Astrocyte of the cerebellum (primary cell): ENCODE results near the gene LELP1.

Source experiments
- DNase-seq: peaks from one replicate; pipeline ENCODE4 v3.0.0-alpha.2; 2011; ENCODE audit warnings: low read depth
- H3K4me3 ChIP-seq: 2 replicates; pipeline ENCODE4 v1.5.1; 2011; ENCODE audit warnings: mild to moderate bottlenecking, low read depth, low read length, moderate library complexity
- in situ Hi-C: cut with HindIII; loops from 2 replicates; pipeline ENCODE4 v1.10.0; 2017; ENCODE audit warnings: low sequenced_read_pairs
- TF ChIP-seq, protein P1 (sequence below): IDR thresholded peaks from 2 replicates; pipeline ENCODE4 v1.5.1; 2012; ENCODE audit warnings: low read length, low read depth, moderate library complexity, mild to moderate bottlenecking; ENCODE audit errors: missing control alignments

LELP1 gene

GRCh38 chr1:153190373-153190772, 12.9 kb upstream of the LELP1 start:
- in situ Hi-C loops, result no loop called here
- no peak overlapping the region for H3K4me3 ChIP-seq
- DNase-seq, result no peak
- TF ChIP-seq, protein P1, sequence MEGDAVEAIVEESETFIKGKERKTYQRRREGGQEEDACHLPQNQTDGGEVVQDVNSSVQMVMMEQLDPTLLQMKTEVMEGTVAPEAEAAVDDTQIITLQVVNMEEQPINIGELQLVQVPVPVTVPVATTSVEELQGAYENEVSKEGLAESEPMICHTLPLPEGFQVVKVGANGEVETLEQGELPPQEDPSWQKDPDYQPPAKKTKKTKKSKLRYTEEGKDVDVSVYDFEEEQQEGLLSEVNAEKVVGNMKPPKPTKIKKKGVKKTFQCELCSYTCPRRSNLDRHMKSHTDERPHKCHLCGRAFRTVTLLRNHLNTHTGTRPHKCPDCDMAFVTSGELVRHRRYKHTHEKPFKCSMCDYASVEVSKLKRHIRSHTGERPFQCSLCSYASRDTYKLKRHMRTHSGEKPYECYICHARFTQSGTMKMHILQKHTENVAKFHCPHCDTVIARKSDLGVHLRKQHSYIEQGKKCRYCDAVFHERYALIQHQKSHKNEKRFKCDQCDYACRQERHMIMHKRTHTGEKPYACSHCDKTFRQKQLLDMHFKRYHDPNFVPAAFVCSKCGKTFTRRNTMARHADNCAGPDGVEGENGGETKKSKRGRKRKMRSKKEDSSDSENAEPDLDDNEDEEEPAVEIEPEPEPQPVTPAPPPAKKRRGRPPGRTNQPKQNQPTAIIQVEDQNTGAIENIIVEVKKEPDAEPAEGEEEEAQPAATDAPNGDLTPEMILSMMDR, result peak; percentile 10

DNA sequence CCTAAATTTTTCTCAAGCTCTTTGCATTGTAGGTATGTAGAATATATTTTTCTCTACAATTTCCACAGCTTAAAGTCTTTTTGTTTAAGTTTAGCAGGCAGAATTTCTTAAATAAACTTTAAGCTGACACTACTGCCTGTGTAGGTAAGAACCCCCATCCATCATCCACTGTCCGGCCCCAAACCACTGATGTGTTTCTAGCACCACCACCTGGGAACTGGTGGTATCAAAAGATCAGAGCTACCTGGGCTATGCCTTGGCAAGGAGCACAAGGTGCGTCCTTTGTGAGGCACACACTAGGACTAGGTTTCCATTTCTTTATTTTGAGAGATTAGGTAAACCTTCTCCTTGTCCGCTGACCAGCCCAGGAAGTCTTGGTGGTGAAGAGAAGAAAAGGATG, 10.5 kb upstream of the LELP1 start:
- H3K4me3 ChIP-seq, result no peak overlapping the region
- no peak for DNase-seq
- TF ChIP-seq, protein P1, result peak; percentile 19
- in situ Hi-C loops, result no loop called here

GRCh38 chr1:153194331-153195050, 8.7 kb upstream of the LELP1 start:
- TF ChIP-seq, protein P1, result no peak
- in situ Hi-C loops, result no loop called here
- DNase-seq, result no peak
- no peak overlapping the region for H3K4me3 ChIP-seq

- in situ Hi-C loops, result no loop called here
- no peak overlapping the region for H3K4me3 ChIP-seq
- TF ChIP-seq, protein P1, result no peak
- DNase-seq, result no peak
Observed at GRCh38 chr1:153195216-153195615, 8.0 kb upstream of the LELP1 start.

DNA sequence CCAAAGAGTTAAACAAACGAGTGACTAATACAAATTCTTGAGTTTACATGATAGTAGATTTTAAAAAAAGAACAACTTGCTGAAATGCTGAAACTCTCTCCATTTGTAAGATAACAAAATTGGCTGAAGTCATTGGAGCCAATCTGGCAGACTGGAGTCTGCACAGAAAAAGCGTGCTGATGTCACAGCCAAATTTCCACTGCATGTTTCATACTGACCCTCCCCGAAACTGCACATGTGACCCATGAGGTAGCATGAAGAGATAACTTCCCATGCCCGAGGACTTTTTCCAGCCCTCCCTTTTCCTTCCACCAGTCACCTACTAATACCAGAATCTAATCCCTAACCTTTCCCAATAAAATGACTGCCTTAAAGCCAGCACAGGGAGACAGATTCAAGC, 1.2 kb upstream of the LELP1 start:
- no peak overlapping the region for H3K4me3 ChIP-seq
- TF ChIP-seq, protein P1, result no peak
- no peak for DNase-seq
- in situ Hi-C loops, result no loop called here

- DNase-seq, result no peak
- TF ChIP-seq, protein P1, result no peak
- no peak overlapping the region for H3K4me3 ChIP-seq
- in situ Hi-C loops, result no loop called here
Observed at GRCh38 chr1:153206631-153207030, 3.4 kb downstream of the LELP1 start.
